Measurements from ENCODE around the gene PDGFC.

PDGFC gene

DNA sequence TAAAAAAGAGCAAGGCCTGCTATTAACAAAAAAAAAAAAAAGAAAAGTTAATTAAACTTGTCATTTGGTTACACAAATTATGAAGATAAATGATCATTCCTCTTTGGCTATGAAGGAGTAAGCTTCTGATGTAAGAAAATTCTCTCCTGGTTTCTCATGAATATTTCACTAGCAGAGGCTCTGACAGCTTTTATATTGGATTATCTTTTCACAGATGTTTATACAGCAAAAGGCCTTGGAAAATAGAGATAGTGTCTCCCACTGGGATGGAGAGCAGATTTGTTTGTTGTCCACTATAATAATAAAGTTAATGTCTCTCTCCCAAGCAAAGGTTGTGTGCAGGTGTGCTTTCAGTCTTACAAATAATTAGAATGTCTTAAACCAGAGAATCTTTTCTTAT is 40.7 kb upstream of the PDGFC start:
- Histone ChIP-seq H3K9me3 (ENCODE audit: low read length) (no peaks in the 10 kb centered on the region), H3K4me3 (ENCODE audit: low read depth, low read length, poor library complexity, severe bottlenecking) (no peak overlapping the region), H3K9me2 (ENCODE audit: low read depth, low read length) (no peaks in the 10 kb centered on the region), H3K9ac (ENCODE audit: low read length) (no peak overlapping the region), H3K4me1 (ENCODE audit: insufficient read depth, low read length, severe bottlenecking) (no peaks in the 10 kb centered on the region), H3K27ac (ENCODE audit: low read depth, low read length, poor library complexity, severe bottlenecking) (no peak overlapping the region), H3K36me3 (ENCODE audit: insufficient read depth, low read length) (no peaks in the 10 kb centered on the region), H3K27me3 (ENCODE audit: insufficient read depth, low read length) (no peaks in the 10 kb centered on the region), H3K79me2 (ENCODE audit: insufficient read depth, low read length) (no peaks in the 10 kb centered on the region), H3K4me2 (ENCODE audit: low read length) (no peak overlapping the region), H4K20me1 (ENCODE audit: insufficient read depth, low read length) (no peaks in the 10 kb centered on the region), H2AFZ (ENCODE audit: low read length) (no peak overlapping the region), H3F3A (ENCODE audit: insufficient read depth, low read length) (no peaks in the 10 kb centered on the region)
- TF ChIP-seq EZH2 (IDR thresholded peaks at IDR 0.05; ENCODE audit: borderline replicate concordance, low read length) = no peak
- TF ChIP-seq, protein P1, sequence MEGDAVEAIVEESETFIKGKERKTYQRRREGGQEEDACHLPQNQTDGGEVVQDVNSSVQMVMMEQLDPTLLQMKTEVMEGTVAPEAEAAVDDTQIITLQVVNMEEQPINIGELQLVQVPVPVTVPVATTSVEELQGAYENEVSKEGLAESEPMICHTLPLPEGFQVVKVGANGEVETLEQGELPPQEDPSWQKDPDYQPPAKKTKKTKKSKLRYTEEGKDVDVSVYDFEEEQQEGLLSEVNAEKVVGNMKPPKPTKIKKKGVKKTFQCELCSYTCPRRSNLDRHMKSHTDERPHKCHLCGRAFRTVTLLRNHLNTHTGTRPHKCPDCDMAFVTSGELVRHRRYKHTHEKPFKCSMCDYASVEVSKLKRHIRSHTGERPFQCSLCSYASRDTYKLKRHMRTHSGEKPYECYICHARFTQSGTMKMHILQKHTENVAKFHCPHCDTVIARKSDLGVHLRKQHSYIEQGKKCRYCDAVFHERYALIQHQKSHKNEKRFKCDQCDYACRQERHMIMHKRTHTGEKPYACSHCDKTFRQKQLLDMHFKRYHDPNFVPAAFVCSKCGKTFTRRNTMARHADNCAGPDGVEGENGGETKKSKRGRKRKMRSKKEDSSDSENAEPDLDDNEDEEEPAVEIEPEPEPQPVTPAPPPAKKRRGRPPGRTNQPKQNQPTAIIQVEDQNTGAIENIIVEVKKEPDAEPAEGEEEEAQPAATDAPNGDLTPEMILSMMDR (IDR thresholded peaks at IDR 0.05; ENCODE audit: low read length) = no peak

DNA sequence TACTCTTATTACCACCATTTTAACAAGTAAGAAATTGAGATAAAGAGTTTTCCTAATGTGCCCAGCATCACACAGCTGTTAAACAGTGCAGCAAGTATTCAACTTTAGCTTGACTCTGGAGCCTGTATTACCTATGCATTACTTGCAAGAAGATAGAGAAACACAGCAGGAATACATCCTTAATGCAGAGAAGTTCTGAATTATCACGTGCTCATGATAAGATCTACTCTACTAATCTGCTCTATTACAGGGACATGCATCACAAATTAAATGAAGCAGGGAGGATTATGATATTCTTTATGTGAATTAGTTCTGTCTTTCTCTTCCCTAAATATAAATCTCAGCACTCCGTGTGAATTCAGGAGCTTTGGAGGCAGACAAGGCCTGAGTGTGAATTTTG is 39.0 kb upstream of the PDGFC start:
- Histone ChIP-seq H3F3A (ENCODE audit: insufficient read depth, low read length) (no peaks in the 10 kb centered on the region), H3K79me2 (ENCODE audit: insufficient read depth, low read length) (no peaks in the 10 kb centered on the region), H3K27me3 (ENCODE audit: insufficient read depth, low read length) (no peaks in the 10 kb centered on the region), H3K9me2 (ENCODE audit: low read depth, low read length) (no peaks in the 10 kb centered on the region), H2AFZ (ENCODE audit: low read length) (no peak overlapping the region), H3K36me3 (ENCODE audit: insufficient read depth, low read length) (no peaks in the 10 kb centered on the region), H3K9ac (ENCODE audit: low read length) (no peak overlapping the region), H3K9me3 (ENCODE audit: low read length) (no peaks in the 10 kb centered on the region), H3K4me2 (ENCODE audit: low read length) (no peak overlapping the region), H3K4me1 (ENCODE audit: insufficient read depth, low read length, severe bottlenecking) (no peaks in the 10 kb centered on the region), H3K27ac (ENCODE audit: low read depth, low read length, poor library complexity, severe bottlenecking) (no peak overlapping the region), H3K4me3 (ENCODE audit: low read depth, low read length, poor library complexity, severe bottlenecking) (no peak overlapping the region), H4K20me1 (ENCODE audit: insufficient read depth, low read length) (no peaks in the 10 kb centered on the region)
- TF ChIP-seq, protein P1 (IDR thresholded peaks at IDR 0.05; ENCODE audit: low read length) = no peak
- TF ChIP-seq EZH2 (IDR thresholded peaks at IDR 0.05; ENCODE audit: borderline replicate concordance, low read length) = no peak

DNA sequence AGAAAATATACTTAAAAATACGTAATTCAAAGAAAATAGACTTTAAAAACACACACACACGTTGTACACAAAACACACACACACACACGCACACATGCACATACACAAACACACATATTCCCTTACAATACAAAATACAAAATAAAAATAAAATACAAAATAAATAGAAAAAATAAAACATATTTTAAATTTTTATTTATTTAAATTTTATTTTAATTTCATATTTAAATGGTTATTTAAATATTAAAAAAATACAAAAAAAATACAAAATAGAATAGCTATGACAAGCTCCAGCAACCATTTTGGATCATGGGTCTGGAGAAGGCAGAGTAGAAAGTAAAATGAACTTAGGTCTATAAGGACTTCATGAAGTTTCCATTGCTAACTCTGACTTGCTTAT is 34.2 kb upstream of the PDGFC start:
- no peak for TF ChIP-seq EZH2 (IDR thresholded peaks at IDR 0.05; ENCODE audit: borderline replicate concordance, low read length)
- TF ChIP-seq, protein P1 (IDR thresholded peaks at IDR 0.05; ENCODE audit: low read length) = no peak
- H3K9ac ChIP-seq (ENCODE audit: low read length) = no peak overlapping the region
- no peak overlapping the region for H3K4me3 ChIP-seq (ENCODE audit: low read depth, low read length, poor library complexity, severe bottlenecking)
- H3K27ac ChIP-seq (ENCODE audit: low read depth, low read length, poor library complexity, severe bottlenecking) = no peak overlapping the region
- no peaks in the 10 kb centered on the region for H4K20me1 ChIP-seq (ENCODE audit: insufficient read depth, low read length)
- no peaks in the 10 kb centered on the region for H3K9me3 ChIP-seq (ENCODE audit: low read length)
- no peak overlapping the region for H3K4me2 ChIP-seq (ENCODE audit: low read length)
- H3K36me3 ChIP-seq (ENCODE audit: insufficient read depth, low read length) = no peaks in the 10 kb centered on the region
- H3K9me2 ChIP-seq (ENCODE audit: low read depth, low read length) = no peaks in the 10 kb centered on the region
- H3K79me2 ChIP-seq (ENCODE audit: insufficient read depth, low read length) = no peaks in the 10 kb centered on the region
- H3K27me3 ChIP-seq (ENCODE audit: insufficient read depth, low read length) = no peaks in the 10 kb centered on the region
- no peaks in the 10 kb centered on the region for H3F3A ChIP-seq (ENCODE audit: insufficient read depth, low read length)
- H3K4me1 ChIP-seq (ENCODE audit: insufficient read depth, low read length, severe bottlenecking) = no peaks in the 10 kb centered on the region
- H2AFZ ChIP-seq (ENCODE audit: low read length) = no peak overlapping the region

Data from OCI-LY1 (cell line).